Stimulated activated memory B cell treated with anti-CD40 and anti-IgM and Interleukin-4, amounts not matched to agents 10 μg/mL and 1 μg/mL and 100 μg/mL, for 72 hours (primary cell): ENCODE results near the gene PPM1F.

Source experiments
- ATAC-seq: fragments of 150-1000 bp; cut with Tn5 transposase; 2 replicates; pipeline ENCODE4 v1.10.0; 2021
- H3K27ac Mint-ChIP-seq: one replicate; pipeline ENCODE4 v1.8.0; 2022; ENCODE audit warnings: mild to moderate bottlenecking, mixed read lengths
- H3K27me3 Mint-ChIP-seq: one replicate; pipeline ENCODE4 v1.8.0; 2022; ENCODE audit warnings: mixed read lengths
- H3K36me3 Mint-ChIP-seq: one replicate; pipeline ENCODE4 v1.8.0; 2022; ENCODE audit warnings: mixed read lengths
- H3K4me1 Mint-ChIP-seq: one replicate; pipeline ENCODE4 v1.8.0; 2022; ENCODE audit warnings: mixed read lengths
- H3K4me3 Mint-ChIP-seq: one replicate; pipeline ENCODE4 v1.8.0; 2022; ENCODE audit warnings: mild to moderate bottlenecking, moderate library complexity, mixed read lengths
- H3K9me3 Mint-ChIP-seq: one replicate; pipeline ENCODE4 v1.8.0; 2022; ENCODE audit warnings: mixed read lengths

The PPM1F gene

GRCh38 chr22:21982338-21982965 lies 29.8 kb upstream of the PPM1F start, which contains the start of gene TOP3B:
TOP3B (minus strand) TSS chr22:21982787; CDS start chr22:21975709, 7,078 bp downstream.
- Mint-ChIP-seq H3K4me1 (peaks cover 55% of the 10 kb centered on the region), H3K4me3 (peak within 1 kb of the TSS; percentile 90), H3K36me3 (peaks cover 14% of the 10 kb centered on the region), H3K27ac (peak within 1 kb of the TSS; percentile 92), H3K9me3 (no peaks in the 10 kb centered on the region), H3K27me3 (no peaks in the 10 kb centered on the region)
- peak; percentile 90 for ATAC-seq

GRCh38 chr22:21981874-21982273 lies 29.2 kb upstream of the PPM1F start:
- no peak for ATAC-seq
- Mint-ChIP-seq H3K4me1 (peaks cover 58% of the 10 kb centered on the region), H3K27ac (peak overlapping the region; percentile 92), H3K27me3 (no peaks in the 10 kb centered on the region), H3K36me3 (peaks cover 14% of the 10 kb centered on the region), H3K4me3 (peak overlapping the region; percentile 90), H3K9me3 (no peaks in the 10 kb centered on the region)

GRCh38 chr22:21980547-21980946 lies 27.9 kb upstream of the PPM1F start:
- no peaks in the 10 kb centered on the region for H3K27me3 Mint-ChIP-seq
- H3K4me1 Mint-ChIP-seq: peaks cover 72% of the 10 kb centered on the region
- H3K9me3 Mint-ChIP-seq: no peaks in the 10 kb centered on the region
- ATAC-seq: no peak
- peaks cover 26% of the 10 kb centered on the region for H3K36me3 Mint-ChIP-seq
- no peak overlapping the region for H3K4me3 Mint-ChIP-seq
- H3K27ac Mint-ChIP-seq: no peak overlapping the region

- no peaks in the 10 kb centered on the region for H3K27me3 Mint-ChIP-seq
- H3K36me3 Mint-ChIP-seq: peaks cover 40% of the 10 kb centered on the region
- peak overlapping the region; percentile 35 for H3K27ac Mint-ChIP-seq
- no peak for ATAC-seq
- peaks cover 67% of the 10 kb centered on the region for H3K4me1 Mint-ChIP-seq
- no peak overlapping the region for H3K4me3 Mint-ChIP-seq
- no peaks in the 10 kb centered on the region for H3K9me3 Mint-ChIP-seq
Measured at GRCh38 chr22:21978564-21979386, 26.1 kb upstream of the PPM1F start.

GRCh38 chr22:21977814-21978213 lies 25.2 kb upstream of the PPM1F start:
- Mint-ChIP-seq H3K36me3 (peaks cover 47% of the 10 kb centered on the region), H3K4me1 (peaks cover 67% of the 10 kb centered on the region)

GRCh38 chr22:21975854-21976345 lies 23.3 kb upstream of the PPM1F start:
- H3K27ac Mint-ChIP-seq: no peak overlapping the region
- H3K36me3 Mint-ChIP-seq: peaks cover 52% of the 10 kb centered on the region
- no peak for ATAC-seq
- no peaks in the 10 kb centered on the region for H3K9me3 Mint-ChIP-seq
- no peaks in the 10 kb centered on the region for H3K27me3 Mint-ChIP-seq
- no peak overlapping the region for H3K4me3 Mint-ChIP-seq
- H3K4me1 Mint-ChIP-seq: peaks cover 60% of the 10 kb centered on the region

More at GRCh38 chr22:21977814-21978213, 25.2 kb upstream of the PPM1F start:
- Mint-ChIP-seq H3K4me3 (no peak overlapping the region), H3K27ac (no peak overlapping the region), H3K9me3 (no peaks in the 10 kb centered on the region), H3K27me3 (no peaks in the 10 kb centered on the region)
- ATAC-seq: no peak

GRCh38 chr22:21975273-21975672 lies 22.6 kb upstream of the PPM1F start:
- no peak overlapping the region for H3K27ac Mint-ChIP-seq
- H3K36me3 Mint-ChIP-seq: peaks cover 59% of the 10 kb centered on the region
- H3K4me3 Mint-ChIP-seq: no peak overlapping the region
- H3K9me3 Mint-ChIP-seq: no peaks in the 10 kb centered on the region
- no peak for ATAC-seq
- H3K4me1 Mint-ChIP-seq: peaks cover 54% of the 10 kb centered on the region
- H3K27me3 Mint-ChIP-seq: no peaks in the 10 kb centered on the region

- no peak overlapping the region for H3K27ac Mint-ChIP-seq
- H3K36me3 Mint-ChIP-seq: peaks cover 59% of the 10 kb centered on the region
Measured at GRCh38 chr22:21974058-21974649, 21.5 kb upstream of the PPM1F start.

GRCh38 chr22:21972806-21973205 lies 20.2 kb upstream of the PPM1F start:
- H3K36me3 Mint-ChIP-seq: peaks cover 58% of the 10 kb centered on the region
- no peaks in the 10 kb centered on the region for H3K27me3 Mint-ChIP-seq
- no peaks in the 10 kb centered on the region for H3K9me3 Mint-ChIP-seq
- H3K4me1 Mint-ChIP-seq: peaks cover 29% of the 10 kb centered on the region
- no peak for ATAC-seq
- no peak overlapping the region for H3K4me3 Mint-ChIP-seq
- H3K27ac Mint-ChIP-seq: no peak overlapping the region

More at GRCh38 chr22:21974058-21974649, 21.5 kb upstream of the PPM1F start:
- no peak overlapping the region for H3K4me3 Mint-ChIP-seq
- no peaks in the 10 kb centered on the region for H3K9me3 Mint-ChIP-seq
- H3K4me1 Mint-ChIP-seq: peaks cover 42% of the 10 kb centered on the region
- ATAC-seq: no peak
- H3K27me3 Mint-ChIP-seq: no peaks in the 10 kb centered on the region

- peaks cover 59% of the 10 kb centered on the region for H3K36me3 Mint-ChIP-seq
- no peak for ATAC-seq
- H3K4me1 Mint-ChIP-seq: peaks cover 24% of the 10 kb centered on the region
- no peak overlapping the region for H3K4me3 Mint-ChIP-seq
- H3K27ac Mint-ChIP-seq: no peak overlapping the region
- H3K9me3 Mint-ChIP-seq: no peaks in the 10 kb centered on the region
- H3K27me3 Mint-ChIP-seq: no peaks in the 10 kb centered on the region
Measured at GRCh38 chr22:21972293-21972779, 19.7 kb upstream of the PPM1F start.

GRCh38 chr22:21971858-21972275 lies 19.2 kb upstream of the PPM1F start:
- no peak overlapping the region for H3K27ac Mint-ChIP-seq
- no peaks in the 10 kb centered on the region for H3K9me3 Mint-ChIP-seq
- H3K4me1 Mint-ChIP-seq: peaks cover 22% of the 10 kb centered on the region
- H3K4me3 Mint-ChIP-seq: no peak overlapping the region
- peaks cover 64% of the 10 kb centered on the region for H3K36me3 Mint-ChIP-seq
- no peak for ATAC-seq
- no peaks in the 10 kb centered on the region for H3K27me3 Mint-ChIP-seq

GRCh38 chr22:21970800-21971617 lies 18.4 kb upstream of the PPM1F start:
- ATAC-seq: no peak
- H3K9me3 Mint-ChIP-seq: no peaks in the 10 kb centered on the region
- H3K4me1 Mint-ChIP-seq: peaks cover 13% of the 10 kb centered on the region
- no peak overlapping the region for H3K27ac Mint-ChIP-seq
- no peak overlapping the region for H3K4me3 Mint-ChIP-seq
- no peaks in the 10 kb centered on the region for H3K27me3 Mint-ChIP-seq
- peaks cover 65% of the 10 kb centered on the region for H3K36me3 Mint-ChIP-seq

GRCh38 chr22:21970037-21970799 lies 17.6 kb upstream of the PPM1F start:
- H3K9me3 Mint-ChIP-seq: no peaks in the 10 kb centered on the region
- no peak overlapping the region for H3K4me3 Mint-ChIP-seq
- peaks cover 61% of the 10 kb centered on the region for H3K36me3 Mint-ChIP-seq
- H3K27ac Mint-ChIP-seq: no peak overlapping the region
- no peak for ATAC-seq
- H3K27me3 Mint-ChIP-seq: no peaks in the 10 kb centered on the region
- peaks cover 7% of the 10 kb centered on the region for H3K4me1 Mint-ChIP-seq
